ENCODE measurements around the gene RPL36A. TPM values are rescaled to one million over a fixed set of nuclear protein-coding genes. Genes with fewer than 3 reads are reported as not detected.

RPL36A gene
- total and polyA plus RNA-seq, 10 of the 15 experiments (the other 5 are each of a cell fraction or from before 2014, with no cell fraction given), result 425 to 4,528 (median 3,270) TPM

GRCh38 chrX:101348452-101349192, 42.2 kb upstream of the RPL36A start, which contains the start of gene TIMM8A (continued):
- TF ChIP-seq, protein P1, sequence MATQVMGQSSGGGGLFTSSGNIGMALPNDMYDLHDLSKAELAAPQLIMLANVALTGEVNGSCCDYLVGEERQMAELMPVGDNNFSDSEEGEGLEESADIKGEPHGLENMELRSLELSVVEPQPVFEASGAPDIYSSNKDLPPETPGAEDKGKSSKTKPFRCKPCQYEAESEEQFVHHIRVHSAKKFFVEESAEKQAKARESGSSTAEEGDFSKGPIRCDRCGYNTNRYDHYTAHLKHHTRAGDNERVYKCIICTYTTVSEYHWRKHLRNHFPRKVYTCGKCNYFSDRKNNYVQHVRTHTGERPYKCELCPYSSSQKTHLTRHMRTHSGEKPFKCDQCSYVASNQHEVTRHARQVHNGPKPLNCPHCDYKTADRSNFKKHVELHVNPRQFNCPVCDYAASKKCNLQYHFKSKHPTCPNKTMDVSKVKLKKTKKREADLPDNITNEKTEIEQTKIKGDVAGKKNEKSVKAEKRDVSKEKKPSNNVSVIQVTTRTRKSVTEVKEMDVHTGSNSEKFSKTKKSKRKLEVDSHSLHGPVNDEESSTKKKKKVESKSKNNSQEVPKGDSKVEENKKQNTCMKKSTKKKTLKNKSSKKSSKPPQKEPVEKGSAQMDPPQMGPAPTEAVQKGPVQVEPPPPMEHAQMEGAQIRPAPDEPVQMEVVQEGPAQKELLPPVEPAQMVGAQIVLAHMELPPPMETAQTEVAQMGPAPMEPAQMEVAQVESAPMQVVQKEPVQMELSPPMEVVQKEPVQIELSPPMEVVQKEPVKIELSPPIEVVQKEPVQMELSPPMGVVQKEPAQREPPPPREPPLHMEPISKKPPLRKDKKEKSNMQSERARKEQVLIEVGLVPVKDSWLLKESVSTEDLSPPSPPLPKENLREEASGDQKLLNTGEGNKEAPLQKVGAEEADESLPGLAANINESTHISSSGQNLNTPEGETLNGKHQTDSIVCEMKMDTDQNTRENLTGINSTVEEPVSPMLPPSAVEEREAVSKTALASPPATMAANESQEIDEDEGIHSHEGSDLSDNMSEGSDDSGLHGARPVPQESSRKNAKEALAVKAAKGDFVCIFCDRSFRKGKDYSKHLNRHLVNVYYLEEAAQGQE (IDR thresholded peaks at IDR 0.05; ENCODE audit: low read depth, low read length), result no peak
- TF ChIP-seq CHD4 (IDR thresholded peaks at IDR 0.05) (no peak), MTA2 (IDR thresholded peaks at IDR 0.05; ENCODE audit: low read depth) (no peak), SIX5 (IDR thresholded peaks at IDR 0.05; ENCODE audit: low read depth, low read length, severe bottlenecking) (no peak), HDAC2 (IDR thresholded peaks at IDR 0.05) (no peak), BCL11A (IDR thresholded peaks at IDR 0.05; ENCODE audit: low read depth, low read length) (no peak), TCF12 (IDR thresholded peaks at IDR 0.05; ENCODE audit: low read depth, low read length) (no peak)
- TF ChIP-seq, protein P2, sequence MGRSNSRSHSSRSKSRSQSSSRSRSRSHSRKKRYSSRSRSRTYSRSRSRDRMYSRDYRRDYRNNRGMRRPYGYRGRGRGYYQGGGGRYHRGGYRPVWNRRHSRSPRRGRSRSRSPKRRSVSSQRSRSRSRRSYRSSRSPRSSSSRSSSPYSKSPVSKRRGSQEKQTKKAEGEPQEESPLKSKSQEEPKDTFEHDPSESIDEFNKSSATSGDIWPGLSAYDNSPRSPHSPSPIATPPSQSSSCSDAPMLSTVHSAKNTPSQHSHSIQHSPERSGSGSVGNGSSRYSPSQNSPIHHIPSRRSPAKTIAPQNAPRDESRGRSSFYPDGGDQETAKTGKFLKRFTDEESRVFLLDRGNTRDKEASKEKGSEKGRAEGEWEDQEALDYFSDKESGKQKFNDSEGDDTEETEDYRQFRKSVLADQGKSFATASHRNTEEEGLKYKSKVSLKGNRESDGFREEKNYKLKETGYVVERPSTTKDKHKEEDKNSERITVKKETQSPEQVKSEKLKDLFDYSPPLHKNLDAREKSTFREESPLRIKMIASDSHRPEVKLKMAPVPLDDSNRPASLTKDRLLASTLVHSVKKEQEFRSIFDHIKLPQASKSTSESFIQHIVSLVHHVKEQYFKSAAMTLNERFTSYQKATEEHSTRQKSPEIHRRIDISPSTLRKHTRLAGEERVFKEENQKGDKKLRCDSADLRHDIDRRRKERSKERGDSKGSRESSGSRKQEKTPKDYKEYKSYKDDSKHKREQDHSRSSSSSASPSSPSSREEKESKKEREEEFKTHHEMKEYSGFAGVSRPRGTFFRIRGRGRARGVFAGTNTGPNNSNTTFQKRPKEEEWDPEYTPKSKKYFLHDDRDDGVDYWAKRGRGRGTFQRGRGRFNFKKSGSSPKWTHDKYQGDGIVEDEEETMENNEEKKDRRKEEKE (IDR thresholded peaks at IDR 0.05), result no peak

All from GM12878 (cell line).